AG09309 (cell line): ENCODE data around the gene SERPINB11.
A peak's percentile ranks its signal among the peaks of the same experiment; 100 is the strongest.
"Not testable (repeated sequence)": the region's sequence is repeated elsewhere in the genome, so short reads cannot be mapped to it uniquely, and the experiment has no call there.

Source experiments
- DNase-seq: peaks from one replicate; pipeline ENCODE4 v3.0.0-alpha.2; 2010; ENCODE audit warnings: low read depth
- H3K4me3 ChIP-seq: 2 replicates; pipeline ENCODE4 v1.5.1; 2011; ENCODE audit warnings: mild to moderate bottlenecking, low read depth, low read length, moderate library complexity; ENCODE audit not compliant: control insufficient read depth
- TF ChIP-seq, protein P1 (sequence below): IDR thresholded peaks from 2 replicates; pipeline ENCODE4 v1.5.1; 2011; ENCODE audit warnings: mild to moderate bottlenecking, low read depth, low read length, inconsistent platforms; ENCODE audit not compliant: insufficient read depth, control insufficient read depth; ENCODE audit errors: missing control alignments

The SERPINB11 gene

GRCh38 chr18:63753676-63754075 lies 50.9 kb downstream of the SERPINB11 start:
- no peak overlapping the region for H3K4me3 ChIP-seq
- no peak for DNase-seq
- TF ChIP-seq, protein P1, sequence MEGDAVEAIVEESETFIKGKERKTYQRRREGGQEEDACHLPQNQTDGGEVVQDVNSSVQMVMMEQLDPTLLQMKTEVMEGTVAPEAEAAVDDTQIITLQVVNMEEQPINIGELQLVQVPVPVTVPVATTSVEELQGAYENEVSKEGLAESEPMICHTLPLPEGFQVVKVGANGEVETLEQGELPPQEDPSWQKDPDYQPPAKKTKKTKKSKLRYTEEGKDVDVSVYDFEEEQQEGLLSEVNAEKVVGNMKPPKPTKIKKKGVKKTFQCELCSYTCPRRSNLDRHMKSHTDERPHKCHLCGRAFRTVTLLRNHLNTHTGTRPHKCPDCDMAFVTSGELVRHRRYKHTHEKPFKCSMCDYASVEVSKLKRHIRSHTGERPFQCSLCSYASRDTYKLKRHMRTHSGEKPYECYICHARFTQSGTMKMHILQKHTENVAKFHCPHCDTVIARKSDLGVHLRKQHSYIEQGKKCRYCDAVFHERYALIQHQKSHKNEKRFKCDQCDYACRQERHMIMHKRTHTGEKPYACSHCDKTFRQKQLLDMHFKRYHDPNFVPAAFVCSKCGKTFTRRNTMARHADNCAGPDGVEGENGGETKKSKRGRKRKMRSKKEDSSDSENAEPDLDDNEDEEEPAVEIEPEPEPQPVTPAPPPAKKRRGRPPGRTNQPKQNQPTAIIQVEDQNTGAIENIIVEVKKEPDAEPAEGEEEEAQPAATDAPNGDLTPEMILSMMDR, result no peak

DNA sequence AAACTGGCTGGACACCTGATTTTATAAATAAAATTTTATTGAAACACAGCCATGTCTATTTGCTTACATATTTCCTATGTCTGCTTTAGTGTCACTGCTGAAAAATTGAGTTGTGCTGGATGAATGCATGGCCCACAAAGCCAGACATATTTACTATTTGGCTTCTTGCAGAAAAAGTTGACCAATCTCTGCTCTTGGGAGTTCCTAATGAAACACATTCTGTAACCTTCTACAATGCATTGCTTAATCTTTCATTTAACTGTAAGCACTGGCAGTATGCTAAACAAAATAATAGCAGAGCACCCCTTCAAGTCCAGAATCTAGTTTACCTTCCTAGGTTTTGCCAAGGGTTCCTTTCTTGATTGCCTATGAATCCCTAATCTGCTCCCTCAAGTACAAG lies 54.8 kb downstream of the SERPINB11 start:
- H3K4me3 ChIP-seq, result no peak overlapping the region
- no peak for DNase-seq
- TF ChIP-seq, protein P1, result no peak

DNA sequence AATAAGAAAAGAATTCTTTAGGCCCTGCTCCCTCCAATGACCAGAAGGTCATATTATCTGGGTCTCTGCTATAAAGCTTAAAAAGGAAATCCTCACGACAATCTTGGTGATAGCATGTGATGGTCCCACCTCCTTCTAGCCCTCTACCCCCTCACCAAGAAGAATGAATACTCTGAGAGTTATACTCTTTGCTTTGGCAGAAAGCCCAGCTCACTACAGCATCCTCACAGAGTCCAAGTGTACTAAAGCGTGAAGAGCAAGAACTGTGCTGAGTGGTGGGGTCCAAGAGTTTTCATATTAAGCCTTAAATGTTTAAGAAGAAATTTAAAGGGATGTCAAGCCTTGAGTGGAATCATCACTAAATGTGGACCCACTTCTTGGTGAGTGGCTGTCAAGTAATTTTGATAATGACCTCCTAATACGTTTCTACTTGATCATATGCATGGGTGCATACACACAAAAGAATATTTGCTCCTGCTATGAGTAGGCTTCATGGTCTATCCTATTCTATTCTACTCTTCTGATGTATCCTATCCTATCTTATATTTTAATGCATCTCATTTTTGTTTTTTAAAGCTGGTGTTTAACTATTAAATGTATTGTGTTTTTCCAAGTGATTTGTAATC lies 56.0 kb downstream of the SERPINB11 start:
- no peak for DNase-seq
- H3K4me3 ChIP-seq, result no peak overlapping the region

DNA sequence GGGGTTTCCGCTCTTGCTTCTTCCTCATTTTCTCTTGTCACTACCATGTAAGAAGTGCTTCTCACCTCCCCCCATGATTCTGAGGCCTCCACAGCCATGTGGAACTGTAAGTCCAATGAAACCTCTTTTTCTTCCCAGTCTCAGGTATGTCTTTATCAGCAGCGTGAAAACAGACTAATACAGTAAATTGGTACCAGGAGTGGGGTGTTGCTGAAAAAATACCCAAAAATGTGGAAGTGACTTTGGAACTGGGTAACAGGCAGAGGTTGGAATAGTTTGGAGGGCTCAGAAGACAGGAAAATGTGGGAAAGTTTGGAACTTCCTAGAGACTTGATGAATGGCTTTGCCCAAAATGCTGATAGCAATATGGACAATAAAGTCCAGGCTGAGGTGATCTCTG lies 57.0 kb downstream of the SERPINB11 start:
- DNase-seq, H3K4me3 ChIP-seq: not testable (repeated sequence)

More for the DNA sequence above, 56.0 kb downstream of the SERPINB11 start:
- TF ChIP-seq, protein P1, result no peak

- TF ChIP-seq, protein P1, result no peak
- no peak overlapping the region for H3K4me3 ChIP-seq
- DNase-seq, result peak; percentile 89
Observed at GRCh38 chr18:63762518-63762917, 59.8 kb downstream of the SERPINB11 start.

GRCh38 chr18:63763831-63764600 lies 61.3 kb downstream of the SERPINB11 start:
- no peak for DNase-seq
- TF ChIP-seq, protein P1, result no peak
- no peak overlapping the region for H3K4me3 ChIP-seq

DNA sequence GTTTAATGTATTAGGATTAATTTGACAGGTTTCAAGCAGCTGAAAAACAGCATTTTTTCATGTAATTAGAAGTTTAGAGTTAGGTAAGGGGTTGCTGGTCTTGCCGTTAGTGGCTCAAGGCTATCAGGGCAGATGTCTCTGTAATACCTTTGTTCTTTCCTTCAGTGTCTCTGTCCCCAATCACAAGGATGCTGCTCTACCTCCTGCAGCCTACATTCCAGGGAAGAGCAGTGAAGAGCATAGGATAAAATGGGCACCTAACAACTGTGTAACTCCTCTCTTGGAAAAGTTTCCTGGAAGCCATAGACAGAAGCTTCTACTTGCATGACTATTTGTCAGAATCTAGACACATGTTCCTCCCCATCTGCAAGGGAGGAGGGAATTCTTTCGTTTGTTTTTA lies 63.1 kb downstream of the SERPINB11 start:
- no peak overlapping the region for H3K4me3 ChIP-seq
- no peak for DNase-seq
- TF ChIP-seq, protein P1, result no peak
